Midbrain (tissue), 1 donor: ENCODE data around the gene SLC12A2.

Experiments used
- DNase-seq: peaks from one replicate; lab custom pipeline; 2025; lab: John Stamatoyannopoulos, UW

SLC12A2 gene

DNA sequence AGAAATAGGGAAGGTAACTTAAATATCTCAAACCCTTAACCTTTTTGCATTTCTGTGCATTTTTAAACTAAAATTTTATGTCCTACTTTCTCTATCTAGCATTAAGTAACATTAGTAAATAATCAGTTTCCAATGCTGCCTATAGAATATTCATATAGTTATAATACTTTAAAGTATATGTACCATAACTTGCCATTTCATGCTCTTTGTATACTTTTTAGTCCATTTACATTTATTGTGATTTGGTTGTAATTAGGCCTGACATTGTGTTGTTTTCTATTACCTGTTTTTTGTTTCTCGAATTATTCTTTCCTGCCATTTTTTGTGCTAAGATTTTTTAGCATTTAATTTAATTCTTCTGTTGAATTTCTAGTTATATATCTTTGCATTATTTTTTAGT, 13.7 kb downstream of the SLC12A2 start:
- DNase-seq = no peak

DNA sequence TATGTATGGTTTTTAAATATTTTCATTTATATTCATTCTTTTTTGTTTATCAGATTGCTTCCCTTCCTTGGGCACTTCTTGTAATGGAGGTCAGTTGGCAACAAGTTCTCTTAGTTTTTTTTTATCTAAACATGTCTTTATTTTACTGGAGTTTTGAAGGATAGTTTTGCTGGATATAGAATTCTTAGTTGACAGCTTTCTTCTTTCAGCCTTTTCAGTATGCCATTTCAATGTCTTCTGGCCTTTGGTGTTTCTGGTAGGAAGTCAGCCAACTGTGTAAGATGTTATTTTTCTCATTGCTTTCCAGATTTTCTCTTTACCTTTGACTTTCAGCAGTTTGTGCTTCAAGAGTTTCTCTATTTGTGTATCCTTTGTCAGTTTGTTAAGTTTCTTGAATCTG, 14.2 kb downstream of the SLC12A2 start:
- DNase-seq = no peak

DNA sequence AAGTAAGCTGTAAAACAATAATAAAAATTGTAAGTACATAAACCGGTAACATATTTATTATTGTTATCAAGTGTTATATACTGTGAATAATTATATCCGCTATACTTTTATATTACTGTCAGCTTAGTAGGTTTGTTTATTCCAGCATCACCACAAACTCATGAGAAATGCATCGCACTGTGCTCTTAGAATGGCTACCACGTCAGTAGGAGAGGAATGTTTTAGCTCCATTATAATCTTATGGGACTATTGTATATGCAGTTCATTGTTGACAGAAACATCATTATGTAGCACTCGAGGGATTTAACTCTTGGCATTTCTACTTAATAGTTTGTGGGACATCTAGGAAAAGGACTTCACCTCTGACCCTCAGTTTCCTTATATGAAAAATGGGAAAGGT, 16.4 kb downstream of the SLC12A2 start:
- no peak for DNase-seq

DNA sequence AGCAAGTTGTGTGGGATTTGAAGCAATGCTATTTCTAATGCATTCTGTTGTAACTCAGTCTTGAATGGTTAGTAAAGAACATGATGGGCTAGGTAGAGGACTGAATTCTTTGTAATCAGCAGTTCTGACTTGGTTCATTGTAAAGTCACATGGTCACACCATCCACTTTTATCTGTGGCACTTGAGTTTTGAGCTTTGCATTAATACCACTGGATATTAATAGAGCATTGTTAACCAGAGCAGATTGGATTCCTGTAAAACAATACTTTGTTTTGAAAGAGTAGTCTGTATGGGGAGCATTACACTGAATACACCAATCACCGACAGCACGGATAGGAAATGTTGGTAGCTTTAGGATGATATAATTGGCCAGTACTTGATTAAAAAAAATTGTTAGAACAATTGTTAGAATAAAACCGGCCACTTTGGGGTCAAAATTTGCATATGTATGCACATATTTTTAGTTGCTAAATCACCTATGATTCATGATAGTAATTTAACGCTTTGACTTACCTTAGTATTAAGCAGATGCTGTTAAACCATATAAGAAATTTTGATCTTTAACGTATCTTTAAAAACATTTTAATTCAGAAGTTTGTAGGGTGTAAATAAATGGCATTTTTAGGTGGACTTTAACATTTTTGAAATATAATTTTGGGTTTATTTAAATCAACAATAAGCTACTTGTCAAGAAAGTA, 17.4 kb downstream of the SLC12A2 start:
- DNase-seq = peak; percentile 42

DNA sequence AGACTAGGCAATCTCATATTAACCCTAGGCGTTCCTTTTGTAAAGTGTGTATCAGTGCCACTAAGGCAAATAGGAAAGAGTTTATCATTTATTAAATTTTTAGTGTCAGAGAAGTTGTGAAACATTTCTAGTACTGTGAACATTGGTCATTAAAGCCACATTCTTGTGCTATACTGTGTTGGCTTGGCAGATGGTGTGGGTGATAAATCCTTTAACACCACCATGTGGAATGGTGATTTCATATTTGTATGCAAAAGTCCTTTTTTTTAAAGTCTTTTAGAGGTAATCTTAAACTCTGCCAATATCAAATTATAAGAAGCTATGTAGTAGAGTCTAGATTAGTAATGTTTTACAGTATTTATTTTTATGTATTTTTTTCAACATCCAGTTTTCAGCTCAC, 18.1 kb downstream of the SLC12A2 start:
- DNase-seq = no peak

DNA sequence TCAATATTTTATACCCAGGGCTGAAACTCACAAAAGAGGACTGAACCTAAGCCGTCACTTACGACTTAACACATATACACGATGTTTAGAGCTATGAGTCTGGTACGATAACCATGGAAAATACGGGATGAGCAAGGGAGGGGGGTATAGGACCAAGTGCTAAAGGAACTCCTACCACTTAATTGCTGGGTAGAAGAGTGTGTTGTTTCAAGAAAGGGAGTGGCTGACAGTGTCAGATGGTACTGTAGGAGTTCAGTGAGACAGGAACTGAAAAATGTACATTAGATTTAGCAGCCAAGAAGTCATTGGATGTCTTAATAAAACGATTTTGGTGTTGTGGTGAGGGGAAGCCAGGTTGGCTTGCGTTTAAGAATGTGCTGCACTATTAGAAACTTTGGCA, 21.6 kb downstream of the SLC12A2 start:
- DNase-seq = no peak

DNA sequence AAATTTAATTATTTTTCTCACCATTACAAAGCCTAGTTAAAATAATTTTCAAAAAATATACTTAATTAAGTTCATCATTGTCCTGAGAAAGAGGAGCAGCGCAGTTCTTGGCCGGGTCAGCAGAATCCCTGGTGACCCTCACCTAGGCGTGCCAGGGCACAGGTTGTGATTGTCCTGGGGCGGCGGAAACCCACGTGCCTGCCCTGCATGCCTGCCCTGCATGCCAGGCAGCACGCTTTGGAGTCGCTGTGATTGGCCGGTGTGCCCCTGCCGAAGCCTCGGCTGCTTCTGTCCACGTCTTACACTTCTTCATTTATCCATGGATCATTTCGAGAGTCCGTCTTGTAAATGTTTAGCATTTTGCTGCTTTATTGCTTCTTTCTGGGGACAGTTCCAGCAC, 25.6 kb downstream of the SLC12A2 start:
- no peak for DNase-seq

DNA sequence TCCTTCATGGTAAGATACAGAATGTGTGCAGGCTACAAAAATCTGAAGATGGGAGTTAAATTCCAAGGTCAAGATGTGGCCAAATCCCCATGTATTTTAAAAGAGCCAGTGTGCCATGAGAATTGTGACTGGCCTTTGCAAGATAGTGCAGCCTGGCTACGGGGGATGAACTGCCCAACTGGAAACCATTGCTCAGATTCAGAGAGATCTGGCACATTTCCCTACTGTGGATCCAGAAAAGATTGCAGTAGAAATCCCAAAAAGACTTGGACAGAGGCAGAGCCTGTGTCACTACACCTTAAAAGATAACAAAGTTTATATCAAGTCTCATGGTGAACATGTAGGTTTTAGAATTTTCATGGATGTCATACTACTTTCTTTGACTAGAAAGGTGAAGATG, 26.2 kb downstream of the SLC12A2 start:
- no peak for DNase-seq

DNA sequence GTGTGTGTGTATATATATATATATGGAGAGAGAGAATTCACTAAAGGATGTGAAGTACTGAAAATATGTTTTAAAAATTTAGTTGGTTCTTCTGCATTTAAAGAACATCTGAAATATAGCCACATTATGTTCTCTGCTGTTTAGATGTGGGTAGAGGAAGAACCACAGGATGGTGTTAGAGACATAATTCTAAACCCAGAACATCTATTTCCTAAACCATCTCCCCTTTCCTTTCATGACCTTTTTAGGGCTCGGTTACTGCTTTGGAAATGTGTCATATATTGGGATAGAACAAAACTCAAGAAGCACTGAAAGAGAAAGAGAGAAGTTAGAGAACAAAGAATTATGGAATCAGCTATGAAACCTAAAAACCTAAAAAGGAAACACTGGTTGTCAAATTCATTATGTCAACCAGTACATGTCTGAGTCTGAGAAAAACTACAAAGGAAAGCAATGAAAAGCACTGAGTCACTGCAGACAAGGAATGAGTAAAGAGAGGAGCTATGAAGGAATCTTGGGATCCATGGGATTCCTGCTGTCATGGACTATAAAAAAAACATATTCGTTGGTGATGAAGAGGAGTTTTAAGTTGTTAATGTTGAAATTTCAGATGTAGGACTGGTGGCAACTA, 28.4 kb downstream of the SLC12A2 start:
- no peak for DNase-seq

DNA sequence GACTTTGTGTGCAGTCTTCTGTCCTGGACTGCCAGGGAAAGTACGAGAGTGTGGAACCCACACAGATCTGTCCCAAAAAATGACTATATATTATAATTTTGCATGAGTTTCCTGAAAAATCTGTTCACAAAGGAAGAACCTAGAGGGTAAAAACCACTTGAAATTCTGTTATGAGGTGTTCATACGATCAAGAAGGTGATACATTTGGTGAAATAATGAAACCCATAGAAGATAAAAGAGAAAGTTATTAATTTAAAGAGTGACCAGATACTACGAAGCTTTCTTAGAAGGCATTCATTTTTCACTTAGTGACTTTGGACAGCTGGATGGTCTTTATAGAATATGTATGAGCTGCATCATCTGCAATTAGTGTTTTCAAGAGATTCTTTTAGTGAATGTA, 32.9 kb downstream of the SLC12A2 start:
- DNase-seq = no peak

DNA sequence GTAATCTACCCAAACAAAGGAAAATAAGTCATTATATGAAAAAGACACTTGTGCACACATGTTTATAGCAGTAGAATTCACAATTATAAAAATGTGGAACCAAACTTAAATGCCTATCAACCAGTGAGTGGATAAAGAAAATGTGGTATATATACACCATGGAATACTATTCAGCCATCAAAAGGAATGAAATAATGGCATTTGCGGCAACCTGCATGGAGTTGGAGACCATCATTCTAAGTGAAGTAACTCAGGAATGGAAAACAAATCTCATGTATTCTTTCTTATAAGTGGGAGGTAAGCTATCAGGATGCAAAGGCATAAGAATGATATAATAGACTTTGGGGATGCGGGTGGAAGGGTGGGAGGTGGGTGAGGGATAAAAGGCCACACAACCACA, 34.6 kb downstream of the SLC12A2 start:
- no peak for DNase-seq

DNA sequence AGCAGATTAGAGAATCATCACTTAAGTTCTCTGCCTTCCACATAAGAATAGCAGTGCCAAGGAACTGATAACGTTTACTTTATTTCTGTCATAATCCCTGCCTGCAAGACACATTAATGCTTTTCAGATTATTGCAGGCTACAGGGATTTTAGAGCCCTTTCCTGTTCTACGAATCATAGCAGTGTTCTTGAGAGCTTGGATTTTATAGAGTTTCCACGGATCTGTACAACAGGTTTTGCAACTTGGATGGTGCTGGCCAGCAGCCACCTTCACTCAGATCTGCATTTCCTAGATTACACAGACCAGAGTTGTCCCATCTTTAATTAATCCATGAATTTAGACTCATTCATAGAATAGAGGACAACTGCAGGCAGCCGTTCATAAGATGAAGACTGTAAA, 38.1 kb downstream of the SLC12A2 start:
- no peak for DNase-seq

DNA sequence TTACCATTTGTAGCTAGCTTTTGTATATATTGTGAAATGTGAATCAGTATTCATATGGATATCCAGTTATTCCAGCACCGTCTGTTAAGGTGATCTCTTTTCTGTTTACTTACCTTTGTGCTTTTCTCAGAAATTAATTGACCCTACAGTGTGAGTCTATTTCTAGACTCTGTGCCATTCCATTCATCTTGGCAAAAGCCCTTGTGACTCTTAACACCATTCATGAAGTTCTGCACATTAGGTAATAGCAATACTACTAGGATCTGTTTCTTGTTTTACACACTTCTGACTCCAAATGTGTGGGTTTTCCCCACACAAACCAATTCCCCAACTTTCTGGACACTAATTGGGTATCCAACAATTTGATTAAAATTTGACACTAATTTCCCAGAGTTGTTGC, 40.4 kb downstream of the SLC12A2 start:
- DNase-seq = no peak

DNA sequence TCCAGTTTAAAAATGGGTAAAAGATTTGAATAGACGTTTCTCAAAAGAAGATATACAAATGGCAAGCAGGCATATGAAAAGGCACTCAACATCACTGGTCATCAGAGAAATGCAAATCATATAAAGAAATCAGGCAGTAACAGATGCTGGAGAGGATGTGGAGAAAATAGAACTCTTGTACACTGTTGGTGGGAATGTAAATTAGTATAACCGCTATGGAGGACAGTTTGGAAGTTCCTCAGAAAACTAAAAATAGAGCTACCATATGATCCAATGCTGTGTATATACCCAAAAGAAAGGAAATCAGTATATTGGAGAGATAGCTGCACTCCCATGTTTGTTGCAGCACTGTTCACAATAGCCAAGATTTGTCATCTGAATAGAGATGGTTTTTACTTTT, 42.7 kb downstream of the SLC12A2 start:
- DNase-seq = no peak

DNA sequence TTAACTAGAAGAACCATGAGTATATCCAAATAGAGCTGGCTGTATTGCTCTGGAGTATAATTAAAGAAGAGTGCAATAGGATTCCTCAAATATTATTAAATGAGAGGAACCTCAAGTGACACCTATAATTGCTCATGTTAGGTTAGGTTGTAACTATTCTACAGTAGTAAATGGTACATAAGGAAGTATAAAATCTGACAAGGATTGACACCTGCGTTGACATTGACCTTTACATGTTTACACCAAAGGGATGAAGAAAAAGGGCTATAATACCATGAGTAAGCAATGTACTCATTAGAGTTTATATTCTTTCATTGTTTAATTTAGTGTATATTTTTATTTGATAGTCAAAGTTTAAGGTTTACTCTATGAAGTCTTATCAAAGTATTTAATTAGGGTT, 48.9 kb downstream of the SLC12A2 start:
- no peak for DNase-seq

DNA sequence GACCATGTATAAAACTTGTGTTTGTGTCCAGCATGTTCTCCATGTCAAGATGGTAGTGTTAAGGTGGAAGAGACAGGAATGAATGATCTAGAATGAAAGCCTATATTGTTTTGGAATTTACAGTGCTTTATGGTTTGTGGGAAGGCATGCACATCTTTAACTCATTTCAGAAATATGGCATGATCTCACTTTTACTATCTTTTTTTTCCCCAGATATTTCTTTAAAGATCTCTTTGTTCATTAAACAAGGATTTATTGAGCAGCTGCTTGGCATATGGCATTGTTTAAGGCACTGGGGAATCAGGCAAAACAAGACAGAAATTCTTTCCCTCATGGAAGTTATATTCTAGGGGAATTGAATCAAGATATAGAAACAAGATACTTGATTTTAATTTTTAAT, 51.7 kb downstream of the SLC12A2 start:
- DNase-seq = no peak

DNA sequence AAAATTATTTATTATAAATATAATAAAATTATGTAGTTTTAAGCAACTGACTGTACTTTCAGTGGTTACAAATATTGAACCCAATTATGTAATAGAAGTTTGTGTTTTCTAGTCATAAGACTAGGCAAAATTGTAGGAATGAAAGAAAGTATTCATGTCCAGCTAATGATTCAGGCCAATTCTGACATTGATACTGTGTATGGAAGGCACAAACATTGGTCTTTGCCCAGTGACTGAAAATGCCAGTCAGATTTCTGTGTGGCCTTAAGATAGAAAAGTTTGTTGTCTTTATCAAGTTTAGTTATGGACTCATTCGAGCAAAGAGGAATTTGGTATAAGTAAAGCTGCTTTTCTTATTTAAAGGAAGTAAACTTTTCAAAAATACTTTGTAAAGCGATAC, 60.3 kb downstream of the SLC12A2 start:
- peak; percentile 44 for DNase-seq

DNA sequence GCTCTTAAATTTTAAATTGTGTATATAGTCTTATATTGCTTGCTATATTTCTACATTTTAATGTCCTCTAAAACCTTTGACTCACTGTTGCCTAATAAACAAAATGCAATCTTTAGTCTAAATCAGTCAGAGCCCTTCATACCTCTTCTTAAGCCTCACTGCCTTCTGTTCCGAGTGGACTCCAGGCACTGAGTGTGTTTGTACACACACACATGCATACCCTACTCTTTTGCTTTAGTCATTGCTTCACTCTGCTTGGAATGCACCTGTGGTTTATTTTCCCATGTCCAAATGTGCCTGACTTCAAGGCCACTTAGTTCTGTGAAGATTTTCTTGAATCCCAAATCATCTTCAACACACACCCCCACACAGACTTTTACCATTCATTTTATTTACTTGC, 60.9 kb downstream of the SLC12A2 start:
- peak; percentile 5 for DNase-seq

DNA sequence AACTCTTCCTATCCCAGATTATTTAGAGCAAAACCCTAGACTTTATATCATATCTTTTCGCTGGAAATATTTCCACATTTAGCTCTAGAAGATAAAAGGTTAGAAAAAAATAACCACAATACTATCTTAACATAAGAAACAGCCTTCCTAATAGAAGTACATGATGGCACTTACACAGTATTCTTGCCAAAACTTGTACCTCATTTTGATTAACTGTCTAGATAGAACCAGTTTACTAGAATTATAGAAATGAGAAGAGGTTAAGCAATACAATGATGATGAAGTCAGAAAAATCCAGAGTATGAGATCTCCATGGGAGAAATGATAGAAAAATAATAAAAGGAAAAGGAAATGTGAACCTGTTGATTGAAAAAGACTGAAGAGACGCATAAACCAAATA, 63.1 kb downstream of the SLC12A2 start:
- DNase-seq = peak; percentile 4

DNA sequence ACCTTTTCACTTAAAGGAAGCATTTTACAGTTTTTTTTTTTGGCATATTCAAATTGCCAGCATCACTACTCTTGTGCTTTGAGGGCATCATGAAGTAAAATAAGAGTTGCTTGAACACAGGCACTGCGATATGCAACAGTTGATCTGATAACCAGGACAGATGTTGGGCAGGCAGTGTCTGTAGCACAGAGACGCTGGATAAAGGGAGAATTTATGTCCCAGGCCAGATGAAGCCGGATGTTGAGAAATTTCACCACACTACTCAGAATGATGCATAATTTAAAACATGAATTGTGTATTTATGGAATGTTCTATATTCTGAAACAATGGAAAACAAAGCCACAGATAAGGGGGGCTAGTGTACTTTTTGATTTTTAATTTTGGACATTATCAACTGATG, 71.4 kb downstream of the SLC12A2 start:
- no peak for DNase-seq

DNA sequence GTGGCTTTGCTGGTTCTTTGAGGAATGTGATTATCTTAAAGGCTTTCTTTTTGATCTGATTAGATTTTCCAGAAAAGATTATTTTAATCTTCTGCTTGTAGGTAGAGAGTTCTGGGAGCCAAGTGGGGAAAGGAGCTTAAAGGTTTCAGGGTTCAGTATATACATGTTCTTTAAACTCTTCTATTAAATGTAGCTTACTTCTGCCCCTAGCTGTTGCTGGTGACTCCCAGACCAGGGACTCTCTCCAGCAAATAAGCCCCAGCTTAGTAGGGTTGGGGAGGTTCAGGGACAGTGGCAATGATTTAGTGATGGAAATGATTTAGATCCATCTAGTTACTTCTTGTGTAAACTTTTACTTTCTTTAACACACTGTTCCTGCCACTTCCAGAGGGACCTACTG, 72.2 kb downstream of the SLC12A2 start:
- no peak for DNase-seq

DNA sequence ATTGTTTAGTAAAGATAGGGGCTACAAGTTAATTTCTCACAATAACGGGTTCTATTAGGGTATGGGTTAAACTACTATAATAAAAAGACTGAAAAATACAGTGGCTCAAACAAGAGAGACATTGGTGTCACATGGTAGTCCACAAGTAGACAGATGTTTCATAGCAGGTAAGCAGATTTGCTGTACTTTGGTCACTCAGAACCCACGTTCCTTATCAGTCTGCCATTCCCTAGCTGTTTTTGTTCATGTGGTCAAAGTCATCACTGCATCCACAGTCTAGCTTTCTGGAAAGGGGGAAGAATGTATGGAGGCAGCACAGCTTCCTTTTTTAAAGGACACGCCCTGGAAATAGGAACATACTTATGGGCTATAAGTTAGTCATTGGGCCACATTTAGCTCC, 73.0 kb downstream of the SLC12A2 start:
- DNase-seq = no peak

DNA sequence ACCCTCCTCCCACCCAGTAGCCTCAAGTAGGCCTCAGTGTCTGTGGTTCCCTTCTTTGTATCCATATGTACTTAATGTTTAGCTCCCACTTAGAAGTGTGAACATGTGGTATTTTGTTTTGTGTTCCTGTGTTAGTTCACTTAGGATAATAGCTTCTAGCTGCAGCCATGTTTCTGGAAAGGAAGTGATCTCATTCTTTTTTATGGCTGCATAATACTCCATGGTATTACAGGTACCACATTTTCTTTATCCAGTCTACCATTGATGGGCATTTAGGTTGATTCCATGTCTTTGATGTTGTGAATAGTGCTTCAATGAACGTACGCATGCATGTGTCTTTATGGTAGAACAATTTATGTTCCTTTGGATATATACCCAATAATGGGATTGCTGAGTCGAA, 74.8 kb downstream of the SLC12A2 start:
- DNase-seq = no peak

DNA sequence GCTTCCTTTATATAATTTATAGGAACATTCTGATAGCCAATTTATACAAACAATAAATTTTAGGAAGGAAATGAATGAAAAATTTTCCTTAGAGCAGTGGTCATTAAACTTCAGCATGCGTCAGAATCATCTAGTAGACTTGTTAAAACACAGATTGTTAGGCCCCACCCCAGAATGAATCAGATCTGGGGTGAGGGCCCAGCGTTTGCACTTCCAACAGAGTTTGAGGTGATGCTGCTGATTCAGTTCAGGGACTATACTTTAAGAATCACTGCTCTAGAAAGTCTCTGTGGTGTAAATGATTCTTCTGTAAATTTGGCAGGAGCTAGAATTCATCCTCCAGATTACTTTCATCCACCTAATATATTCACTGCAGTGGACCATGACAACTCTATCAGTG, 80.4 kb downstream of the SLC12A2 start:
- no peak for DNase-seq
